HepG2 (cell line): ENCODE data around the gene SPRN. TPM values are rescaled to one million over a fixed set of nuclear protein-coding genes. Genes with fewer than 3 reads are reported as not detected.

Experiments used
- ATAC-seq: fragments of 200-7000 bp; cut with Tn5 transposase; 3 replicates; pipeline ENCODE4 v1.9.1; 2020; ENCODE audit warnings: mild to moderate bottlenecking, moderate library complexity
- BruUV-seq: library from RNA; stranded (reverse); fragments of 400-500 nt; replicated peaks from 2 replicates; lab custom pipeline; 2021; lab: Mats Ljungman, UMichigan
- CTCF ChIA-PET: fragments of 300-600 bp; formaldehyde crosslinking; extraction: SDS; loops from one replicate; lab custom pipeline; 2021; ENCODE audit warnings: low total read pairs, inconsistent platforms, low intra/inter-chr PET ratio; lab: Yijun Ruan, JAX
- POLR2A ChIA-PET: fragments of 350-600 bp; sonication (Branson Sonifier 250); formaldehyde crosslinking; loops from one replicate; lab custom pipeline; 2020; ENCODE audit warnings: antibody characterized with exemption, inconsistent platforms; lab: Yijun Ruan, JAX
- DNase-seq: peaks from one replicate; pipeline ENCODE4 v3.0.0-alpha.2; 2015; ENCODE audit warnings: low spot score
- FAIRE-seq: peaks from 3 replicates; lab custom pipeline; 2011; peaks lifted over from hg19 to GRCh38; lab: Jason Lieb, UNC
- H2AFZ ChIP-seq: one replicate; pipeline ENCODE4 v1.6.1; 2011; ENCODE audit warnings: low read length, inconsistent platforms
- H3K27ac ChIP-seq: fragments of 300-600 bp; 3 replicates; pipeline ENCODE4 v1.8.0; 2011; ENCODE audit warnings: mixed run types, mild to moderate bottlenecking, mixed read lengths, low read length, inconsistent platforms; ENCODE audit not compliant: insufficient read depth; ENCODE audit errors: extremely low read length
- H3K27me3 ChIP-seq, 2 experiments: fragments of 200-600 bp in 1 of 2; 2 replicates in 1 of 2; 3 replicates in 1 of 2; pipeline versions ENCODE4 v1.6.0 to v1.8.0; 2011; ENCODE audit warnings: low read length in 2 of 2, mild to moderate bottlenecking in 2 of 2, moderate library complexity in 2 of 2, inconsistent platforms in 1 of 2; ENCODE audit not compliant: insufficient read depth in 2 of 2, control insufficient read depth in 1 of 2
- H3K36me3 ChIP-seq, 2 experiments: fragments of 200-600 bp in 1 of 2; replicated peaks in 1 of 2; 2 replicates in 1 of 2; 3 replicates in 1 of 2; pipeline versions ENCODE4 v1.5.1 to v1.8.0; 2011; ENCODE audit warnings: low read length in 2 of 2, inconsistent platforms in 1 of 2; ENCODE audit not compliant: insufficient read depth in 2 of 2, control insufficient read depth in 1 of 2
- H3K4me1 ChIP-seq: 2 replicates; pipeline ENCODE4 v1.5.1; 2012; ENCODE audit warnings: low read length, inconsistent platforms; ENCODE audit not compliant: insufficient read depth
- H3K4me2 ChIP-seq: 2 replicates; pipeline ENCODE4 v1.6.0; 2011; ENCODE audit warnings: low read depth, low read length, inconsistent platforms
- H3K4me3 ChIP-seq, 3 experiments: fragments of 200-600 bp in 1 of 3; sonication (generic), shearing (Covaris generic) in 1 of 3; replicated peaks in 1 of 3; 2 replicates each; pipeline ENCODE4 v1.5.1; 2011 to 2016; ENCODE audit warnings: low read length in 3 of 3, inconsistent platforms in 2 of 3, low read depth in 2 of 3, mild to moderate bottlenecking in 2 of 3, control low read depth in 1 of 3, mixed read lengths in 1 of 3; ENCODE audit not compliant: insufficient read depth in 1 of 3
- H3K79me2 ChIP-seq: one replicate; pipeline ENCODE4 v1.6.1; 2011; ENCODE audit warnings: low read length, inconsistent platforms; ENCODE audit not compliant: insufficient read depth
- H3K9ac ChIP-seq: 2 replicates; pipeline ENCODE4 v1.6.0; 2011; ENCODE audit warnings: mild to moderate bottlenecking, low read depth, low read length, inconsistent platforms; ENCODE audit not compliant: insufficient read depth
- H3K9me3 ChIP-seq: 2 replicates; pipeline ENCODE4 v1.5.1; 2012; ENCODE audit warnings: mild to moderate bottlenecking, low read length
- H4K20me1 ChIP-seq: 2 replicates; pipeline ENCODE4 v1.6.0; 2011; ENCODE audit warnings: inconsistent platforms, mild to moderate bottlenecking, low read length, moderate library complexity; ENCODE audit not compliant: insufficient read depth
- AGO2 ChIP-seq: fragments of 200-400 bp; formaldehyde crosslinking; optimal IDR thresholded peaks from 2 replicates; pipeline ENCODE3; 2017; ENCODE audit warnings: mild to moderate bottlenecking, low read depth, low read length, moderate library complexity
- ARNT ChIP-seq: fragments of 450-650 bp; IDR thresholded peaks from 2 replicates; pipeline ENCODE4 v1.6.1; 2017
- CENPT ChIP-seq: sonication (generic); formaldehyde crosslinking; IDR thresholded peaks from 2 replicates; pipeline ENCODE4 v1.8.0; 2022; ENCODE audit warnings: low read depth, mild to moderate bottlenecking, moderate library complexity, missing genetic modification reagents
- GMEB2 ChIP-seq: IDR thresholded peaks from 2 replicates; pipeline ENCODE4 v1.6.1; 2016; ENCODE audit warnings: missing biosample characterization, missing genetic modification reagents, low read depth
- PITX1 ChIP-seq: sonication (generic); formaldehyde crosslinking; IDR thresholded peaks from 2 replicates; pipeline ENCODE4 v1.5.1; 2020; ENCODE audit warnings: mild to moderate bottlenecking, missing genetic modification reagents
- SP140L ChIP-seq: sonication (generic); formaldehyde crosslinking; IDR thresholded peaks from 2 replicates; pipeline ENCODE4 v1.4.0; 2020; ENCODE audit warnings: missing genetic modification reagents, borderline replicate concordance
- YEATS2 ChIP-seq: sonication (generic); formaldehyde crosslinking; IDR thresholded peaks from 2 replicates; pipeline ENCODE4 v1.4.0; 2020; ENCODE audit warnings: missing genetic modification reagents, borderline replicate concordance
- YEATS4 ChIP-seq: sonication (generic); formaldehyde crosslinking; IDR thresholded peaks from 2 replicates; pipeline ENCODE4 v1.4.0; 2020; ENCODE audit warnings: missing genetic modification reagents, borderline replicate concordance
- ZNF230 ChIP-seq: sonication (generic); formaldehyde crosslinking; IDR thresholded peaks from 2 replicates; pipeline ENCODE4 v1.4.0; 2020; ENCODE audit warnings: mild to moderate bottlenecking, missing genetic modification reagents
- ZNF318 ChIP-seq: sonication (generic); formaldehyde crosslinking; IDR thresholded peaks from 2 replicates; pipeline ENCODE4 v1.4.0; 2020; ENCODE audit warnings: mild to moderate bottlenecking, missing genetic modification reagents
- ZNF382 ChIP-seq: sonication (generic); formaldehyde crosslinking; IDR thresholded peaks from 2 replicates; pipeline ENCODE4 v1.5.0; 2020; ENCODE audit warnings: missing genetic modification reagents, mild to moderate bottlenecking, borderline replicate concordance
- ZNF549 ChIP-seq: sonication (generic); formaldehyde crosslinking; IDR thresholded peaks from 2 replicates; pipeline ENCODE4 v1.5.0; 2020; ENCODE audit warnings: missing genetic modification reagents
- ZNF607 ChIP-seq: sonication (generic); formaldehyde crosslinking; IDR thresholded peaks from 2 replicates; pipeline ENCODE4 v1.5.1; 2020; ENCODE audit warnings: missing genetic modification reagents, mild to moderate bottlenecking, borderline replicate concordance
- ZNF740 ChIP-seq: sonication (generic); formaldehyde crosslinking; IDR thresholded peaks from 2 replicates; pipeline ENCODE4 v1.4.0; 2020; ENCODE audit warnings: missing genetic modification reagents
- WGBS: methylation state at CpG from one replicate; pipeline ENCODE4 v1.1.6; 2017; ENCODE audit warnings: low lambda C conversion rate; 5-methylcytosine and 5-hydroxymethylcytosine counted together
- in situ Hi-C: cut with HindIII; loops from 2 replicates; pipeline ENCODE4 v1.10.0; 2017; ENCODE audit warnings: low pct_unique_long_range_greater_than_20kb; ENCODE audit not compliant: extremely low pct_ligation_motif_present
- intact Hi-C: fragments of 100-400 bp; cut with micrococcal nuclease; formaldehyde crosslinking; loops from one replicate; pipeline ENCODE4 v1.10.0; 2022; ENCODE audit not compliant: unreplicated experiment
- polyA plus RNA-seq, 8 experiments: library from polyadenylated mRNA; depleted of rRNA in 3 of 8; stranded (reverse) in 7 of 8; unstranded in 1 of 8; fragments of >200 nt; fragmentation: Illumina TruSeq in 4 of 8; extraction: Trizol in 4 of 8; gene quantifications; 2 replicates each; pipeline versions ENCODE4 v1.2.1 to v1.2.3, GENCODE V29; 2011 to 2016; ENCODE audit warnings: low read depth in 4 of 8, missing spikeins in 1 of 8, mixed read lengths in 1 of 8; ENCODE audit not compliant: insufficient read depth in 1 of 8
- total RNA-seq, 5 experiments: library from RNA; depleted of rRNA; stranded (reverse); fragments of >200 nt; fragmentation: Illumina TruSeq; extraction: Trizol; gene quantifications; 2 replicates each; pipeline ENCODE4 v1.2.3, GENCODE V29; 2016; ENCODE audit warnings: low read depth in 1 of 5

The SPRN gene
- total and polyA plus RNA-seq, 2 of the 13 experiments (the other 11 are each of a cell fraction or from before 2014, with no cell fraction given), result not detected

GRCh38 chr10:133461027-133461426, 36.6 kb upstream of the SPRN start (continued):
- TF ChIP-seq ZNF230 (no peak), YEATS4 (CRISPR knock-in tag) (no peak)
- TF ChIP-seq, all 625 proteins: peak for 0

- H3K27ac ChIP-seq, result no peak overlapping the region
- H3K79me2 ChIP-seq, result no peaks in the 10 kb centered on the region
- H3K36me3 ChIP-seq, result no peaks in the 10 kb centered on the region
- H4K20me1 ChIP-seq, result no peaks in the 10 kb centered on the region
- POLR2A ChIA-PET, result no interaction called here
- no peak for ATAC-seq
- no peak overlapping the region for H3K4me2 ChIP-seq
- H3K9ac ChIP-seq, result no peak overlapping the region
- H2AFZ ChIP-seq, result no peak overlapping the region
- DNase-seq, result no peak
- CTCF ChIA-PET, result no interaction called here
- no peaks in the 10 kb centered on the region for H3K4me1 ChIP-seq
- H3K4me3 ChIP-seq, result no peak overlapping the region
- no peak for FAIRE-seq
- WGBS, result 90% methylated on average over 14 of the region's 14 CpGs
- in situ Hi-C loops (no loop called here), intact Hi-C loops (no loop called here)
- BruUV-seq, result no TSS peak
- H3K9me3 ChIP-seq, result no peaks in the 10 kb centered on the region
- H3K27me3 ChIP-seq, result no peaks in the 10 kb centered on the region
- TF ChIP-seq ZNF607 (CRISPR knock-in tag), result no peak
- TF ChIP-seq ZNF549 (CRISPR knock-in tag), result no peak
- TF ChIP-seq AGO2, result no peak
- TF ChIP-seq ZNF318 (CRISPR knock-in tag), result no peak
- no peak for TF ChIP-seq ZNF740 (CRISPR knock-in tag)
- TF ChIP-seq SP140L (CRISPR knock-in tag), result no peak
- no peak for TF ChIP-seq ARNT
- TF ChIP-seq ZNF382 (CRISPR knock-in tag), result no peak
- TF ChIP-seq YEATS2 (CRISPR knock-in tag), result no peak
- TF ChIP-seq GMEB2, result no peak
- TF ChIP-seq CENPT (CRISPR knock-in tag), result no peak
- no peak for TF ChIP-seq PITX1 (CRISPR knock-in tag)
These were observed 35.9 kb upstream of the SPRN start for GRCh38 chr10:133460208-133460769.
